Measurements from ENCODE around the gene IL6ST. TPM values are rescaled to one million over a fixed set of nuclear protein-coding genes. Genes with fewer than 3 reads are reported as not detected.

Gene IL6ST
- total RNA-seq, 1 experiment from 2014 or later: 39.8 TPM

DNA sequence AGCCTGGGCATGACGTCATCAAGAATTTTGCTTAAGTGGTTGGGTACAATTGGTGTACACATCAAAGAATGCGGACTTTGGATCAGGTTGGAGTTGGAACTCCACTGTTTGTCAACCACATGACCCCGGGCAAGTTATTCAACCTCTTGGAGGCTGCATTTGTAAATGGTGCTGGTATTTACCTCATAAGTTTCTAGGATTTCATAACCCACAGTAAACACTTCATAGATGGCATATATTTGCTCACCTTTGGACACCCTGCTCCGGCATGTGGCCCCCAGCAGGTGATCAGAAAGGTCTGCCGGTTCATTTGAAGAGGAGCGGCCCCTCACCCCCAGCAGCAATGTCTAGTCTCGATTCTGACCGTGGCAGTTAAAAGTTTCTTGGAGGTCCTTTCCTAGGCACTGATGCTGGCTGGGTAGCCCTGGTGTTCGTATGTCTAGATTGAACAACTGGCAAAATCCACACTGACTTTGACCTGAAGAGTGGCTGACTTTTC is 60.6 kb downstream of the IL6ST start:
- ChIA-PET POLR2A (ENCODE audit: low non-redundant PET) (no interaction called here), CTCF (no interaction called here)
- intact Hi-C loops (cut with micrococcal nuclease; ENCODE audit: unreplicated experiment): no loop called here
- TF ChIP-seq CTCF (conservative IDR thresholded peaks at IDR 0.05; ENCODE audit: low read depth, low read length) (no peak), EZH2 (IDR thresholded peaks at IDR 0.05; ENCODE audit: borderline replicate concordance, low read depth, low read length, poor library complexity, severe bottlenecking) (no peak)
- Histone ChIP-seq H3K27ac (ENCODE audit: low read depth, low read length, poor library complexity, severe bottlenecking) (no peak overlapping the region), H3K36me3 (ENCODE audit: insufficient read depth, low read length, poor library complexity, severe bottlenecking) (no peaks in the 10 kb centered on the region), H3K27me3 (replicated peaks; ENCODE audit: insufficient read depth, low read depth, low read length, poor library complexity) (no peaks in the 10 kb centered on the region), H3K9me3 (ENCODE audit: low read depth, low read length, poor library complexity, severe bottlenecking) (no peaks in the 10 kb centered on the region), H3K4me3 (ENCODE audit: low read depth, low read length, poor library complexity, severe bottlenecking) (no peak overlapping the region), H3K4me1 (ENCODE audit: insufficient read depth, low read length, poor library complexity, severe bottlenecking) (no peaks in the 10 kb centered on the region)
- DNase-seq (ENCODE audit: low spot score): no peak
- BruUV-seq (replicated peaks): no TSS peak

GRCh38 chr5:55933377-55934114 is 61.2 kb downstream of the IL6ST start:
- CTCF ChIA-PET: no interaction called here

DNA sequence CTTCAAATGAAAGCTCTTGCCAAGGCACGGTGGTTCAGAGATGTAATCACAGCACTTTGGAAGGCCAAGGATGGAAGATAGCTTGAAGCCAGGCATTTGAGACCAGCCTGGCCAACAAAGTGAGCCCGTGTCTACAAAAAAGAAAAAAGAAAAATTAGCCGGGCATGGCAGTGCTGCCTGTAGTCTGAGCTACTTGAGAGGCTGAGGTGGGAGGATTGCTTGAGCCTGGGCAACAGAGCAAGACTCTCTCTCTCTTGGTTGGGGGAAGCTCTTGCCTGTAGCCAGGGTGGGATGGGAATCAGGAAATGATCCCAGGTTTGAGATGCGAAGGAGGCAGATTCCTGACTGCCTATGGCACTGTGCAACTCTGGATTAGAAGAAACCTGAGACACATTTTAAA is 62.1 kb downstream of the IL6ST start:
- H3K27ac ChIP-seq (ENCODE audit: low read depth, low read length, poor library complexity, severe bottlenecking): no peak overlapping the region
- no peak overlapping the region for H3K4me3 ChIP-seq (ENCODE audit: low read depth, low read length, poor library complexity, severe bottlenecking)
- TF ChIP-seq EZH2 (IDR thresholded peaks at IDR 0.05; ENCODE audit: borderline replicate concordance, low read depth, low read length, poor library complexity, severe bottlenecking): no peak
- no peak for TF ChIP-seq CTCF (conservative IDR thresholded peaks at IDR 0.05; ENCODE audit: low read depth, low read length)
- no peaks in the 10 kb centered on the region for H3K36me3 ChIP-seq (ENCODE audit: insufficient read depth, low read length, poor library complexity, severe bottlenecking)
- no peaks in the 10 kb centered on the region for H3K4me1 ChIP-seq (ENCODE audit: insufficient read depth, low read length, poor library complexity, severe bottlenecking)
- DNase-seq (ENCODE audit: low spot score): no peak
- POLR2A ChIA-PET (ENCODE audit: low non-redundant PET): no interaction called here
- no peaks in the 10 kb centered on the region for H3K27me3 ChIP-seq (replicated peaks; ENCODE audit: insufficient read depth, low read depth, low read length, poor library complexity)
- no TSS peak for BruUV-seq (replicated peaks)
- intact Hi-C loops (cut with micrococcal nuclease; ENCODE audit: unreplicated experiment): no loop called here
- CTCF ChIA-PET: no interaction called here
- H3K9me3 ChIP-seq (ENCODE audit: low read depth, low read length, poor library complexity, severe bottlenecking): no peaks in the 10 kb centered on the region

More at GRCh38 chr5:55933377-55934114, 61.2 kb downstream of the IL6ST start:
- Histone ChIP-seq H3K36me3 (ENCODE audit: insufficient read depth, low read length, poor library complexity, severe bottlenecking) (no peaks in the 10 kb centered on the region), H3K9me3 (ENCODE audit: low read depth, low read length, poor library complexity, severe bottlenecking) (no peaks in the 10 kb centered on the region), H3K27ac (ENCODE audit: low read depth, low read length, poor library complexity, severe bottlenecking) (no peak overlapping the region), H3K4me1 (ENCODE audit: insufficient read depth, low read length, poor library complexity, severe bottlenecking) (no peaks in the 10 kb centered on the region), H3K4me3 (ENCODE audit: low read depth, low read length, poor library complexity, severe bottlenecking) (no peak overlapping the region), H3K27me3 (replicated peaks; ENCODE audit: insufficient read depth, low read depth, low read length, poor library complexity) (no peaks in the 10 kb centered on the region)
- TF ChIP-seq CTCF (conservative IDR thresholded peaks at IDR 0.05; ENCODE audit: low read depth, low read length): no peak
- DNase-seq (ENCODE audit: low spot score): no peak
- BruUV-seq (replicated peaks): no TSS peak
- POLR2A ChIA-PET (ENCODE audit: low non-redundant PET): no interaction called here
- intact Hi-C loops (cut with micrococcal nuclease; ENCODE audit: unreplicated experiment): no loop called here

Data from A673 (cell line).